Lower lobe of right lung (tissue), 2 donors: ENCODE measurements around the gene PRIM1. TPM values are rescaled to one million over a fixed set of nuclear protein-coding genes. Genes with fewer than 3 reads are reported as not detected.
"Not testable (repeated sequence)": the region's sequence is repeated elsewhere in the genome, so short reads cannot be mapped to it uniquely, and the experiment has no call there.

Experiments
- ATAC-seq, 2 donors: fragments of 200-7000 bp; cut with Tn5 transposase; one replicate each; pipeline ENCODE4 v1.9.1; 2020 to 2022; ENCODE audit warnings: mild to moderate bottlenecking in 2 of 2, moderate library complexity in 2 of 2
- DNase-seq: peaks from one replicate; pipeline ENCODE4 v3.0.0-alpha.2; 2020
- H3K27ac ChIP-seq: fragments of 200-600 bp; one replicate; pipeline ENCODE4 v1.8.0; 2022
- H3K27me3 ChIP-seq: fragments of 200-600 bp; one replicate; pipeline ENCODE4 v1.8.0; 2022; ENCODE audit warnings: low read depth
- H3K36me3 ChIP-seq: fragments of 200-600 bp; one replicate; pipeline ENCODE4 v1.8.0; 2022; ENCODE audit warnings: mild to moderate bottlenecking
- H3K4me1 ChIP-seq: fragments of 200-600 bp; one replicate; pipeline ENCODE4 v1.8.0; 2022
- H3K4me3 ChIP-seq: fragments of 200-600 bp; one replicate; pipeline ENCODE4 v1.8.0; 2022; ENCODE audit warnings: mild to moderate bottlenecking
- H3K9me3 ChIP-seq: fragments of 200-600 bp; one replicate; pipeline ENCODE4 v1.8.0; 2022
- intact Hi-C: fragments of 100-400 bp; cut with DNase I; formaldehyde crosslinking; loops from one replicate; pipeline ENCODE4 v1.11.0; 2022
- total RNA-seq: library from RNA; stranded (reverse); fragmentation: NEBNext Ultra II Directional; extraction: Animal tissue kit (Norgen Biotek cat#: 25700); gene quantifications from one replicate; pipeline ENCODE4 v1.2.1, GENCODE V29; 2021
- TF ChIP-seq, protein P1 (sequence below): fragments of 200-600 bp; IDR thresholded peaks from one replicate; pipeline ENCODE4 v1.8.0; 2022; ENCODE audit warnings: antibody characterized with exemption, mild to moderate bottlenecking
- donor health status: DM: no; HTN: yes; CAD: no; lungs with severe emphysema.

Gene PRIM1
- total RNA-seq, 1 donor from 2014 or later = 7.7 TPM

GRCh38 chr12:56758728-56759262 lies 6.7 kb upstream of the PRIM1 start:
- Histone ChIP-seq H3K9me3 (no peaks in the 10 kb centered on the region), H3K27ac (no peak overlapping the region), H3K4me1 (no peaks in the 10 kb centered on the region), H3K36me3 (no peaks in the 10 kb centered on the region), H3K4me3 (no peak overlapping the region), H3K27me3 (no peaks in the 10 kb centered on the region)
- TF ChIP-seq, protein P1, sequence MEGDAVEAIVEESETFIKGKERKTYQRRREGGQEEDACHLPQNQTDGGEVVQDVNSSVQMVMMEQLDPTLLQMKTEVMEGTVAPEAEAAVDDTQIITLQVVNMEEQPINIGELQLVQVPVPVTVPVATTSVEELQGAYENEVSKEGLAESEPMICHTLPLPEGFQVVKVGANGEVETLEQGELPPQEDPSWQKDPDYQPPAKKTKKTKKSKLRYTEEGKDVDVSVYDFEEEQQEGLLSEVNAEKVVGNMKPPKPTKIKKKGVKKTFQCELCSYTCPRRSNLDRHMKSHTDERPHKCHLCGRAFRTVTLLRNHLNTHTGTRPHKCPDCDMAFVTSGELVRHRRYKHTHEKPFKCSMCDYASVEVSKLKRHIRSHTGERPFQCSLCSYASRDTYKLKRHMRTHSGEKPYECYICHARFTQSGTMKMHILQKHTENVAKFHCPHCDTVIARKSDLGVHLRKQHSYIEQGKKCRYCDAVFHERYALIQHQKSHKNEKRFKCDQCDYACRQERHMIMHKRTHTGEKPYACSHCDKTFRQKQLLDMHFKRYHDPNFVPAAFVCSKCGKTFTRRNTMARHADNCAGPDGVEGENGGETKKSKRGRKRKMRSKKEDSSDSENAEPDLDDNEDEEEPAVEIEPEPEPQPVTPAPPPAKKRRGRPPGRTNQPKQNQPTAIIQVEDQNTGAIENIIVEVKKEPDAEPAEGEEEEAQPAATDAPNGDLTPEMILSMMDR = no peak
- DNase-seq (no peak), ATAC-seq (no peak)
- intact Hi-C loops = no loop called here

GRCh38 chr12:56757971-56758370 lies 5.8 kb upstream of the PRIM1 start:
- ATAC-seq, H3K9me3 ChIP-seq, H3K4me1 ChIP-seq, H3K27me3 ChIP-seq, DNase-seq, H3K36me3 ChIP-seq, intact Hi-C loops, H3K4me3 ChIP-seq, H3K27ac ChIP-seq: not testable (repeated sequence)

DNA sequence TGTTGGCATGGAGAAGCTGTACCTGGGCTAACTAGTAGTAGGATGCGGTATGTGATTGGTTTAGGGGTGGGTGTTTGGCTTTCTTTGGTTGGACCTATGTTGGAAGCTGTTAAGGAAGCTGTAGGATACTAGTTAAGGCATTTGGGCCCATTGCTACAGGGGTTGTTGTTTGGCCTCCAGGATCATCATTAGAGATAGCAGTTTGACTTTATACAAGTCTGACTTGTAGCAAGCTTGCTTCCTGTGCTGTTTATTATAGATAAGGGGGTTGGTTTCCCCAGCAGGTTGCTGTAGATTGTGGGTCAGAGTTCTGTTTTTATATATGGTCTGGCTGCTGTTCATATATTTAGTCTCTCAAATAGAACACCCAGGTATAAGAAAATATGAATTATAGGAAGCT lies 1.4 kb upstream of the PRIM1 start:
- no peak for DNase-seq
- intact Hi-C loops = no loop called here

GRCh38 chr12:56750596-56750995 lies 1.5 kb downstream of the PRIM1 start:
- ATAC-seq, DNase-seq, intact Hi-C loops, H3K27ac ChIP-seq, H3K27me3 ChIP-seq, H3K9me3 ChIP-seq: not testable (repeated sequence)
- peak overlapping the region; percentile 74 for H3K4me3 ChIP-seq
- H3K4me1 ChIP-seq = peaks cover 25% of the 10 kb centered on the region
- peaks cover 18% of the 10 kb centered on the region for H3K36me3 ChIP-seq

More for the DNA sequence above, 1.4 kb upstream of the PRIM1 start:
- Histone ChIP-seq H3K4me3 (no peak overlapping the region), H3K27me3 (no peaks in the 10 kb centered on the region), H3K9me3 (no peaks in the 10 kb centered on the region), H3K36me3 (no peaks in the 10 kb centered on the region), H3K4me1 (peaks cover 25% of the 10 kb centered on the region), H3K27ac (no peak overlapping the region)
- no peak for ATAC-seq
- TF ChIP-seq, protein P1 = no peak

DNA sequence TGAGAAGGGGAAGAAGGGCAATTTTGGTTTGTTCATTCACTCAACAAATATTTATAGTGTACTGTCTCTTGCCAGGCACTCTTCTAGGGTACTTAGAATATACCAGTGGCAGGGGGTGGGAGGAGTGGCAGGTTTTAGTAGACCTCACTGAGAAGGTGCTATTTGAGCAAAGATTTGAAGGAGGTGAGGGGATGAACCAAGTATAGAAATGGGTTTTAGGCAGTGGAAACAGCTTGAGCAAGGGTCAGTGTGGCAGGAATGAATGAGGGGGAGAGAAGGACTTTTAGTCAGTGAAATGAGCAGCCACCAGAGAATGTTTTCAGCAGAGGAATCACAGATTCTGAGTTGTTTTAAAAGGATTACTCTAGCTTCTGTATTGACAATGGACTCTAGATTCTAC lies 2.3 kb downstream of the PRIM1 start:
- Histone ChIP-seq H3K9me3 (no peaks in the 10 kb centered on the region), H3K36me3 (peaks cover 26% of the 10 kb centered on the region), H3K4me3 (no peak overlapping the region), H3K27me3 (no peaks in the 10 kb centered on the region), H3K27ac (peak overlapping the region; percentile 57), H3K4me1 (peaks cover 25% of the 10 kb centered on the region)
- TF ChIP-seq, protein P1 = no peak
- intact Hi-C loops = no loop called here
- no peak for DNase-seq
- peak in 1 of 2 donors; percentile 24 for ATAC-seq

- H3K4me3 ChIP-seq = no peak overlapping the region
- TF ChIP-seq, protein P1 = no peak
Observed at GRCh38 chr12:56749359-56749758, 2.8 kb downstream of the PRIM1 start.

More at GRCh38 chr12:56749359-56749758, 2.8 kb downstream of the PRIM1 start:
- Histone ChIP-seq H3K27me3 (no peaks in the 10 kb centered on the region), H3K4me1 (peaks cover 25% of the 10 kb centered on the region), H3K27ac (peak overlapping the region; percentile 57), H3K36me3 (peaks cover 31% of the 10 kb centered on the region), H3K9me3 (no peaks in the 10 kb centered on the region)
- intact Hi-C loops = no loop called here
- DNase-seq (no peak), ATAC-seq (no peak)
